Measurements from ENCODE around the gene SEMA3D. TPM values are rescaled to one million over a fixed set of nuclear protein-coding genes. Genes with fewer than 3 reads are reported as not detected.

SEMA3D gene
- total RNA-seq, 1 donor from 2014 or later, result 1.4 TPM

DNA sequence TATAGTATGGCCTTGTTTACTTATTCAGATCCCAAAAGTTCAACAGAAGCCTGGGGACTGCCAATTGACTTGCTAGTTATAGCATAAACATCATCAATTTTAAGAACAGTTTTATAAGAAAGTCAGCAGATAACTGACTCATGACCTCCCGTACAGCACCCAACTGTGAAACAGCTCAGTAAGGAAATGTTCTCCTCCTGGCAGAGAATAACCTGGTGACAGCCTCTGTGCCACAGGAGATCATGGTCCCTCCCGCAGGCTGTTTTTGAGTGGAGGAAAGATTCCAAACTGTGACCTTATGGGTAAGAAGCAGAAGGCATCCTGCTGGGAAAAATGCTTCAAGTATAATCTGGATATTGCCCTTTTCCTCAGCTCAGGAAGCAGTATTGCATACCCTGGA is 182.5 kb downstream of the SEMA3D start:
- no peaks in the 10 kb centered on the region for H3K27me3 Mint-ChIP-seq (ENCODE audit: low read depth)
- H3K9me3 Mint-ChIP-seq (ENCODE audit: low read depth), result no peaks in the 10 kb centered on the region
- peak overlapping the region; percentile 34 for H3K27ac Mint-ChIP-seq (ENCODE audit: unreplicated experiment)
- H3K36me3 Mint-ChIP-seq (ENCODE audit: low read depth), result no peaks in the 10 kb centered on the region
- no peak for DNase-seq (ENCODE audit: low spot score)
- H3K4me1 Mint-ChIP-seq (ENCODE audit: low read depth), result peaks cover 15% of the 10 kb centered on the region
- no peak overlapping the region for H3K4me3 Mint-ChIP-seq (ENCODE audit: unreplicated experiment)
- TF ChIP-seq, protein P1, sequence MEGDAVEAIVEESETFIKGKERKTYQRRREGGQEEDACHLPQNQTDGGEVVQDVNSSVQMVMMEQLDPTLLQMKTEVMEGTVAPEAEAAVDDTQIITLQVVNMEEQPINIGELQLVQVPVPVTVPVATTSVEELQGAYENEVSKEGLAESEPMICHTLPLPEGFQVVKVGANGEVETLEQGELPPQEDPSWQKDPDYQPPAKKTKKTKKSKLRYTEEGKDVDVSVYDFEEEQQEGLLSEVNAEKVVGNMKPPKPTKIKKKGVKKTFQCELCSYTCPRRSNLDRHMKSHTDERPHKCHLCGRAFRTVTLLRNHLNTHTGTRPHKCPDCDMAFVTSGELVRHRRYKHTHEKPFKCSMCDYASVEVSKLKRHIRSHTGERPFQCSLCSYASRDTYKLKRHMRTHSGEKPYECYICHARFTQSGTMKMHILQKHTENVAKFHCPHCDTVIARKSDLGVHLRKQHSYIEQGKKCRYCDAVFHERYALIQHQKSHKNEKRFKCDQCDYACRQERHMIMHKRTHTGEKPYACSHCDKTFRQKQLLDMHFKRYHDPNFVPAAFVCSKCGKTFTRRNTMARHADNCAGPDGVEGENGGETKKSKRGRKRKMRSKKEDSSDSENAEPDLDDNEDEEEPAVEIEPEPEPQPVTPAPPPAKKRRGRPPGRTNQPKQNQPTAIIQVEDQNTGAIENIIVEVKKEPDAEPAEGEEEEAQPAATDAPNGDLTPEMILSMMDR (IDR thresholded peaks at IDR 0.05), result no peak

DNA sequence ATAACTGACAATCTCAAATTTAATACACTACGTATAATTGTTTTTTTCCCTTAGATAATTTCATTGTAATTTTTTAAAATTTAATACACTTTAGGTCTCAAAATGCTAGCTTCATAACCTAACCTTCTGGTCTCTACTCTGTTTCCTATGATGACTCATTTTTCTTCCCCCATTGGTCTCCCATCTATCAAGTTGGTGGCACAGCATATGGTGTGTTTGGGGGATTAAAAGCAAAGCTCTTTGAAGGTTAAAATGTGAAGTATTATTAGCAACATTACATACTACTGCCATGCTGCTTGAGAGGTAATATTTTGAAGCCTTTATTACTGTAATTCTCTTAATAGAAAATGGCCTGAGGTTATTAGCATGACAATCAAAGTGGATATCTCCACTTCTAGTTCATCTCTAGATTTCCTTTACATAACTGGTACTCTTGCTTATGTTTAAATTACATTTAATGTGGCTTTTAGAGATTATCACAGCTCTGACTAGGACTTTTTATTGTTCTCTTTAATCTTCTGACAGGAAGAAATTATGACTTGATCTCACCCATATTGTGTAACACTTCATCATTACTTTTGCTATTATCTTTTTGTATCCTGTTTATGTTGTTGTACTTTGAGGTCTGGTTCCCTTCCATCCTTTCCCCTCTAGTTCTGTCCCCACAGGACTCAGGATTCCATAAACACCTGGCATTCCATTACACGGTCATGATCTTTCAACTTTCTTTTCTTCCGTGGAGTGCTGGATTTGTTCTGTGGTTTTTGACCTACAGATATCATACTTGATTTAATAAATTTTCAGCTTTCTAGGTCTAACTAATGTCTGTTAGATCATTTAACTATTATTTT is 185.1 kb downstream of the SEMA3D start:
- Mint-ChIP-seq H3K27ac (ENCODE audit: unreplicated experiment) (no peak overlapping the region), H3K27me3 (ENCODE audit: low read depth) (no peaks in the 10 kb centered on the region), H3K36me3 (ENCODE audit: low read depth) (no peaks in the 10 kb centered on the region), H3K4me1 (ENCODE audit: low read depth) (peaks cover 15% of the 10 kb centered on the region), H3K4me3 (ENCODE audit: unreplicated experiment) (no peak overlapping the region), H3K9me3 (ENCODE audit: low read depth) (no peaks in the 10 kb centered on the region)
- no peak for DNase-seq (ENCODE audit: low spot score)
- TF ChIP-seq, protein P1 (IDR thresholded peaks at IDR 0.05), result no peak

DNA sequence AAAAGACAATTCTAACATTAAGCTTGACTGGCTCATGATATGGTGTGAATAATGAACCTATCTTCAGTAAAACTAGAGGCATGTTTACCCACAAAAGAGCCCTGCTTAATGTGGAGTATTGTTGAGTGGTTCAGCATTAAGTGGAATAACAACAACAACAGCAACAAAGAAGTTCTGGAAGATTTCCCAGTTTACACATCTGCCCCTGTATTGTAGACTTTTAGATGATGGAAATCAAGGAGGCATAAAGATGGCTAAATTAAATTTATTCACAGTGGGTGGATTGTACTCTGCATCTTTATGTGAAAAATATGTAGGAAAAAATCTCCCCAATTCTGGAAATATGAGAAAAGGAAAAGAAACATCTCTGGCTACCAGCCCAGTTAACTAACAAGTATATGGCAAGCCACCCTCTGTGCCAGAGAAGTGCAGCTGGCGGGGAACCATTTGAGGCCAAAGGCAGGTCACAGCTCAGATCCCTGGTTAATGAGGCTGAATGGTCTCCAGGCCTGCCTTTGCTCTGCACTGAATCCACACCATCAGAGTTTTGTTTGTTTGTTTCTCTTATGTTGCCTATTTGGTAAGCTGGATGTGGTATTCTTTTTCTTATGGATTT is 186.0 kb downstream of the SEMA3D start:
- Mint-ChIP-seq H3K4me3 (ENCODE audit: unreplicated experiment) (no peak overlapping the region), H3K36me3 (ENCODE audit: low read depth) (no peaks in the 10 kb centered on the region), H3K27me3 (ENCODE audit: low read depth) (no peaks in the 10 kb centered on the region), H3K27ac (ENCODE audit: unreplicated experiment) (no peak overlapping the region), H3K9me3 (ENCODE audit: low read depth) (no peaks in the 10 kb centered on the region), H3K4me1 (ENCODE audit: low read depth) (peaks cover 15% of the 10 kb centered on the region)
- DNase-seq (ENCODE audit: low spot score), result no peak
- TF ChIP-seq, protein P1 (IDR thresholded peaks at IDR 0.05), result no peak

DNA sequence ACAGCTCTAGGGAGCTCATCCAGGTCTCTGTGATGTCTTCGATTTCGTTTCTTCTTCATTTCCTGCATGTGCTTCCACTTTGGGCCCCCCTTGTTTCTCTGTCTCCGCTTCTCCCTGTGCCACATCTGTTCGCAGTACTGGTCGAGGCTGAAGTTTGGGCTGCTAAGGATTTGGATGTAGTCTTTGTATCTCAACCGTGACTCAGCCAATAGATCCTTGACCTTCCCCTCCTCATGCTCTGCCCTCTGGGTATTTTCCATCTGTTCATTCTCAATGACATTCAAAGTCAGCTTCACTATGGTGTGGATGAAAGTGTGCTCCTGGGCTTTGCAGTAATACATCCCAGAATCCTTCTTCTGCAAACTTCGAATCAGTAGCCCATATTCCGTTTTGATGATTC is 187.4 kb downstream of the SEMA3D start:
- Mint-ChIP-seq H3K9me3 (ENCODE audit: low read depth) (no peaks in the 10 kb centered on the region), H3K4me3 (ENCODE audit: unreplicated experiment) (no peak overlapping the region), H3K27ac (ENCODE audit: unreplicated experiment) (no peak overlapping the region), H3K4me1 (ENCODE audit: low read depth) (peaks cover 13% of the 10 kb centered on the region), H3K36me3 (ENCODE audit: low read depth) (no peaks in the 10 kb centered on the region), H3K27me3 (ENCODE audit: low read depth) (no peaks in the 10 kb centered on the region)
- no peak for DNase-seq (ENCODE audit: low spot score)
- TF ChIP-seq, protein P1 (IDR thresholded peaks at IDR 0.05), result no peak

DNA sequence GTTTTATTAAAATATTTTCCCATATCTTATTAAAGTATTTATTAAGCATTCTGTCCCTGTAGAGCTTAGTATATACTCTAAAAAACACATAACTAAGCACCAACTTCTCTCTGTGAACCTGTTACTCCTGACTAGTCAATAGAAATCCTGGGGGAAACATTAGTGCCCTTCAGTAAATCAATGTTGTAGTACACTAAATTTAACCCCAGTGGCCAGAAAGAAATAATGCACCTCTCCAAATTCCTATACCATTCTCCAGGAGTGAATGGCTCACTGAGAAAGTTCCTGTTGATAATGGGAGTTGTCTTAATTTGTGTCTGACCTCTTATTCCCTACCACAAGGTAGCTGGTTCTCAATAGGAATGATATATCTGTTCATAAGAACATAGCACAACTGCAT is 188.2 kb downstream of the SEMA3D start:
- H3K9me3 Mint-ChIP-seq (ENCODE audit: low read depth), result no peaks in the 10 kb centered on the region
- H3K27me3 Mint-ChIP-seq (ENCODE audit: low read depth), result no peaks in the 10 kb centered on the region
- no peak for DNase-seq (ENCODE audit: low spot score)
- H3K27ac Mint-ChIP-seq (ENCODE audit: unreplicated experiment), result no peak overlapping the region
- H3K4me1 Mint-ChIP-seq (ENCODE audit: low read depth), result peaks cover 8% of the 10 kb centered on the region
- TF ChIP-seq, protein P1 (IDR thresholded peaks at IDR 0.05), result peak; percentile 36
- H3K4me3 Mint-ChIP-seq (ENCODE audit: unreplicated experiment), result no peak overlapping the region
- H3K36me3 Mint-ChIP-seq (ENCODE audit: low read depth), result no peaks in the 10 kb centered on the region
